MG63 (cell line): ENCODE results near the gene WASHC4. TPM values are rescaled to one million over a fixed set of nuclear protein-coding genes. Genes with fewer than 3 reads are reported as not detected.

ENCODE experiments used
- DNase-seq: peaks from one replicate; pipeline ENCODE4 v3.0.0-alpha.2; 2020
- H3K27me3 ChIP-seq: fragments of 250-450 bp; sonication (Bioruptor Pico); 2 replicates; pipeline ENCODE4 v1.5.1; 2020; ENCODE audit warnings: mild to moderate bottlenecking, moderate library complexity
- H3K36me3 ChIP-seq: fragments of 250-450 bp; sonication (Bioruptor Pico); 2 replicates; pipeline ENCODE4 v1.5.1; 2020; ENCODE audit warnings: mild to moderate bottlenecking, moderate library complexity
- H3K4me3 ChIP-seq: fragments of 250-450 bp; sonication (Bioruptor Pico); 2 replicates; pipeline ENCODE4 v1.5.1; 2020; ENCODE audit warnings: mild to moderate bottlenecking, moderate library complexity
- H3K9me3 ChIP-seq: fragments of 250-450 bp; sonication (Bioruptor Pico); 2 replicates; pipeline ENCODE4 v1.5.1; 2020; ENCODE audit warnings: mild to moderate bottlenecking, moderate library complexity
- total RNA-seq: library from RNA; depleted of rRNA; stranded (reverse); fragments of >200 nt; shearing (Covaris generic); gene quantifications from 2 replicates; pipeline ENCODE4 v1.2.3, GENCODE V29; 2014; ENCODE audit warnings: low replicate concordance; rRNA removed

Gene WASHC4, protein sequence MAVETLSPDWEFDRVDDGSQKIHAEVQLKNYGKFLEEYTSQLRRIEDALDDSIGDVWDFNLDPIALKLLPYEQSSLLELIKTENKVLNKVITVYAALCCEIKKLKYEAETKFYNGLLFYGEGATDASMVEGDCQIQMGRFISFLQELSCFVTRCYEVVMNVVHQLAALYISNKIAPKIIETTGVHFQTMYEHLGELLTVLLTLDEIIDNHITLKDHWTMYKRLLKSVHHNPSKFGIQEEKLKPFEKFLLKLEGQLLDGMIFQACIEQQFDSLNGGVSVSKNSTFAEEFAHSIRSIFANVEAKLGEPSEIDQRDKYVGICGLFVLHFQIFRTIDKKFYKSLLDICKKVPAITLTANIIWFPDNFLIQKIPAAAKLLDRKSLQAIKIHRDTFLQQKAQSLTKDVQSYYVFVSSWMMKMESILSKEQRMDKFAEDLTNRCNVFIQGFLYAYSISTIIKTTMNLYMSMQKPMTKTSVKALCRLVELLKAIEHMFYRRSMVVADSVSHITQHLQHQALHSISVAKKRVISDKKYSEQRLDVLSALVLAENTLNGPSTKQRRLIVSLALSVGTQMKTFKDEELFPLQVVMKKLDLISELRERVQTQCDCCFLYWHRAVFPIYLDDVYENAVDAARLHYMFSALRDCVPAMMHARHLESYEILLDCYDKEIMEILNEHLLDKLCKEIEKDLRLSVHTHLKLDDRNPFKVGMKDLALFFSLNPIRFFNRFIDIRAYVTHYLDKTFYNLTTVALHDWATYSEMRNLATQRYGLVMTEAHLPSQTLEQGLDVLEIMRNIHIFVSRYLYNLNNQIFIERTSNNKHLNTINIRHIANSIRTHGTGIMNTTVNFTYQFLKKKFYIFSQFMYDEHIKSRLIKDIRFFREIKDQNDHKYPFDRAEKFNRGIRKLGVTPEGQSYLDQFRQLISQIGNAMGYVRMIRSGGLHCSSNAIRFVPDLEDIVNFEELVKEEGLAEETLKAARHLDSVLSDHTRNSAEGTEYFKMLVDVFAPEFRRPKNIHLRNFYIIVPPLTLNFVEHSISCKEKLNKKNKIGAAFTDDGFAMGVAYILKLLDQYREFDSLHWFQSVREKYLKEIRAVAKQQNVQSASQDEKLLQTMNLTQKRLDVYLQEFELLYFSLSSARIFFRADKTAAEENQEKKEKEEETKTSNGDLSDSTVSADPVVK
- total RNA-seq: 28.3 and 33.1 TPM in 2 replicates

DNA sequence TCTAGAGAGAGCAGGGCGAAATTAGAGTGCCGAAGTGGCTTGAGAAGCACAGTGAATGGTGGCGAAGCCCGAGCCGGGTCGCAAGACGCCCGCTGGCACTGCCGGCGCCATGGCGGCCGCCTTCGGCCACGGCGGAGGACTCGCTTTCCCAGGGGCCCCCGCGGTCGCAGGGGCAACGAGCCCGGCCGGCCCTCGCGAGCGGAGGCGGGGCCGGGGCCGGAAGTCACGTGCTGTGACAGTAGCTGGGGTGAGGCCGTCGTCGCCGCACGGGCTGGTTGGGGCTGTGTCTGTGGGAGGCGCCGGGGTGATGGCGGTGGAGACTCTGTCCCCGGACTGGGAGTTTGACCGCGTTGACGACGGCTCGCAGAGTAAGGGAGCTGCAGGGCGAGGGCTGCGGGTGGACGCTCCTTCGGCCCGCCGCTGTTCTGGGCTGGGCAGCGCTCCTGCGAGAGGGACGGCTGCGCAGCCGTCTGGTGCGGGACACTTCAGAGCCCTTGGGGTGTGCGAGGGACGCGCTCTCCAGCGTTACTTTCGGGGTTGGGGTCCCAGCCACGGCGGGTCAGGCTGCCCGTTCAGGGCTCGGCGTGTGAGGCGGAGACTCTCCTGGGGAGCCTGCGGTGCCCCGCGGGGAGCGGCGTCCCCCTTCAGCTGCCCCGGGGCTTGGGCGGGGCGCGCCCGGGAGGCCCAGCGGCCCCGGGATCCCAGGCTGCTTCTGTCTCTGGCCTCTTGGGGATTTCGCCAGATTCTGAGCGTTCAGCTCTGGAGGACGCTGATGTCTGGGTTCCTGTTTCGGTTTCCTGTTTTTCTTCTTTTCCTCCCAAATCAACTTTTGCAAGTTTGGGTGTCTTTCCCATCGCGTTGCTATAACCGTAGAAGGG, at the start of gene WASHC4:
Gene WASHC4, plus strand, starts transcription at position 238 of the 878 bp plus-strand sequence. Its CDS starts 70 bp downstream, at position 308.
- Histone ChIP-seq H3K9me3 (no peaks in the 10 kb centered on the region), H3K27me3 (no peaks in the 10 kb centered on the region)
- peak; percentile 94 for DNase-seq

DNA sequence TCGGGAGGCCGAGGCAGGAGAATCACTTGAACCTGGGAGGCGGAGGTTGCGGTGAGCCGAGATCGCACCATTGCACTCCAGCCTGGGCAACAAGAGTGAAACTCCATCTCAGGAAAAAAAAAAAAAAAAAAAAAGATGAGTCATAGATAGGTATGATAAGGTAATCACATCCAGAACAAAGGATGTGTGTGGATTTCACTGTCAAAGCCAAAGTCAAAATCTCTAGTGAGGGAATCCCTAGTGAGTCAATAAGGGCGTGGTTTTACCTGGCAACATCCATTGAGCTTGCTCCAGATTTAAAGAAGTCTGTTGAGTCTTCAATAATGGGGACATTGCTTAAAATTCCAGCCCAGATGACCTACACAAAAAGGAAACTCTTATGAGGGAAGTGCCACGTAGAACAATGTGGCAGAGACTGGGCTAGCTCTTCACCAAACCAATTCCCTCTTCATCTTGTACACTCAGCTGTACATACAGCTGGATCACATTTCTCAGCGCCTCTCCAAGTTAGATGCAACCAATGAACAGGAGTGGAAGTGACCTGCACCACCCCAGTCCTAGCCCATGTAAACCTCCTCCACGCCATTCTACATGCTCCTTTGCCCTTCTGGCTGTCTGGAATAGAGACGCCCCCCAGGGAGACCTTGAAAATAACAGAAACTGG, 46.7 kb upstream of the WASHC4 start:
- H3K36me3 ChIP-seq: peaks cover 76% of the 10 kb centered on the region

More for the DNA sequence above, at the start of gene WASHC4:
- peak within 1 kb of the TSS; percentile 90 for H3K4me3 ChIP-seq
- peaks cover 20% of the 10 kb centered on the region for H3K36me3 ChIP-seq

DNA sequence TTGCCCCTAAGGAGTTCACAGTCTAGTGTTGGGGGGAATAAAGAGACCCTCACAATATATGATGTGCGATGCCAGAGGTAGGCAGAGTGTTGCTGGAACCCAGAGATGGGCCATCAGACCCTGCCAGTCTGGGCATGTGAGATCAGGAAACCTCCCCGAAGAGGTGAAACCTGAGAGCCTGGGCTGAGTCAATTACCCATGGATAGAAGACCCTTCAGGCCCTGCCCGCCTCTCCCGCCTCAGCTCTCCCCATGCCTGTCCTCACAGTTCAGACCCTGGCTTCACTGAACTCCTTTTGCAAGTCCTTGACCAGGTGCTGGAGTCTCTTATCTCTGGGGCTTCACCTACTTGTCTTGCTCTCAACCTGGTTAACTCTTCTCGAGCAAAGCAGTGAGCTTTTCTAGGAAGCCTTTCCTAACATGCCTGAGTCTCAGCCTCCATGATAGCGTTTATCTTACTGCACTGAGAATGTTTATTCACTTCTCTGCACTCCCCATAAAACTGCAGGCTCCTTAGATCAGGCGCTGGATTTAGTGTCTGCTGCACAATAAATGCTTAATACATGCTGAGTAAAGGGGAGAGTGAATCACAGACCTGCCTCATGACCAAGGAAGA, 42.9 kb upstream of the WASHC4 start:
- Histone ChIP-seq H3K27me3 (no peaks in the 10 kb centered on the region; the same call in 1 of the 2 replicates), H3K9me3 (no peaks in the 10 kb centered on the region), H3K36me3 (peaks cover 60% of the 10 kb centered on the region), H3K4me3 (no peak overlapping the region)
- no peak for DNase-seq

More for the DNA sequence above, 46.7 kb upstream of the WASHC4 start:
- Histone ChIP-seq H3K4me3 (no peak overlapping the region), H3K27me3 (no peaks in the 10 kb centered on the region; the same call in 1 of the 2 replicates), H3K9me3 (peaks cover 9% of the 10 kb centered on the region; the same call in 1 of the 2 replicates)
- no peak for DNase-seq

DNA sequence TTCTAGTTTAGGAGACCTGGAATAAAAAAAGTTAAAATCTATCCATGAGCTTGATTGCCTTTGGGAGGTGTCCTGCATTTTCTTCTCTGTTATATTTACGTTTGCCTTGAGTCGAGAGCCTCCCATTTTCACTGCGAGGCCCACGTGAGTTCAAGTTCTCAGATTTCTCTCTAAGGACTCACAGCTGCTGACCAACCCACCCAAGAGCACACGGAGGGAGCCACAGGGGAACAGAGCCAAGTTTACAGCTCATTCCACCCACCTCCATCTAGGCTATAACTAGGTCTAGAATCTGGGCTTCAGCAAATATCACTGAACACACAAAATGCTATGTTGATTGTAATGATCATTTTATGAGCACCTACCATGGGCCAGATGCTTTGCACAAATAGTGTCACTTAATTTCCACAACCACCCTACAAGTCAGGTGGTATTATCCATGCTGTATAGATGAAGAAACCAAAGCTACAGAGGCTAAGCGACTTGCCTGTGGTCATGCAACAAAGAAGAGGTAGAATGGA, 40.0 kb upstream of the WASHC4 start:
- no peaks in the 10 kb centered on the region; the same call in 1 of the 2 replicates for H3K27me3 ChIP-seq
- peaks cover 44% of the 10 kb centered on the region for H3K36me3 ChIP-seq
- no peaks in the 10 kb centered on the region for H3K9me3 ChIP-seq
- no peak for DNase-seq
- H3K4me3 ChIP-seq: no peak overlapping the region

DNA sequence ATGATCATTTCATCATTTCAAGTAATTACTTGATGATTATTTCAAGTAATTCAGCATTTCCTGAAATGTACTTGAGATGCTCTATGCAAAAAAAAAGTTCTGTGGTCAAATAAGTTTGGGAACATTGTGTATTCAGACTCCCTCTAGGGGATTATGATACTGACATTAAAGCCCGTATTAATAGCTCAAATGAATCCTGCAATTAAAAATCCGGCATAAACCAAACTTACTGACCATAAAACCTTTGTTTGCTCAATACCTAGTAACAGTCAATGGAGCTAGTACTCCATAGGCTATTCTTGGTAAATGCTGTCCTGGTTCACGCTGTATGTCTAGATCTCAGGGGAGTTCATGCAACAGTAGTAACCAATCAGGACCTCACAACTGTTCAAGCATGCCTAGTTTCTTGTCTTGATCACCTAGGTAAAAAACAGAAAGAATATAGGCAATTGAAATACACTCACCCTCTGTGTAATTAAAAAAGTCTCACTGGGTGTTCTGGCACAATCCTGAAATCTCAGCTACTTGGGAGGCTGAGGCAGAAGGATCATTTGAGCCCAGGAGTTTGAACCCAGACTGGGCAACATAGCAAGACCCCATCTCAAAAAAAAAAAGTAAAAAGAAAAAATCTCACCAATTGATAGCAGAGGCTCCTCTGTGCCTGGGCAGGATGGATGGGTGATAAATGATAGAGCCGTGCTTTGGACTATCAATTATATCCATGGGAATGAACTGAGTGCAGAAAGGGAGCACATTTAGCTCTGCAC, 37.4 kb upstream of the WASHC4 start:
- H3K9me3 ChIP-seq: no peaks in the 10 kb centered on the region
- DNase-seq: no peak
- no peaks in the 10 kb centered on the region; the same call in 1 of the 2 replicates for H3K27me3 ChIP-seq
- peaks cover 38% of the 10 kb centered on the region for H3K36me3 ChIP-seq
- no peak overlapping the region for H3K4me3 ChIP-seq

DNA sequence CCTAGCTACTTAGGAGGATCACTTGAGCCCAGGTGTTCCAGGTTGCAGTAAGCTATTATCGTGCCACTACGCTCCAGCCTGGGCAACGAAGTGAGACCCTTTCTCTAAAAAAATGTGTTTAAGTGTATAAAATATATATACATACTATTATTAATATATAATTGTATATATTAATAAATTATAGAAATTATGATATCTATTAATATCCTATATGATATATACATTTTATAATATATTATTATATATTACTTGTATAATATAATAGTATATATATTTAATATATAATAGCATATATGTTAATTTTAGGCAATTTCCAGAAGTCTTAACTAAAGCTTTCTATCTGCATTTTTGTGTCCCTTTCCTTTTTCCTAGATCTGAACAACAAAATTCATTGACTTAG, 35.5 kb upstream of the WASHC4 start:
- no peaks in the 10 kb centered on the region for H3K9me3 ChIP-seq
- no peaks in the 10 kb centered on the region for H3K27me3 ChIP-seq
- DNase-seq: no peak
- H3K36me3 ChIP-seq: peaks cover 28% of the 10 kb centered on the region
- no peak overlapping the region for H3K4me3 ChIP-seq

DNA sequence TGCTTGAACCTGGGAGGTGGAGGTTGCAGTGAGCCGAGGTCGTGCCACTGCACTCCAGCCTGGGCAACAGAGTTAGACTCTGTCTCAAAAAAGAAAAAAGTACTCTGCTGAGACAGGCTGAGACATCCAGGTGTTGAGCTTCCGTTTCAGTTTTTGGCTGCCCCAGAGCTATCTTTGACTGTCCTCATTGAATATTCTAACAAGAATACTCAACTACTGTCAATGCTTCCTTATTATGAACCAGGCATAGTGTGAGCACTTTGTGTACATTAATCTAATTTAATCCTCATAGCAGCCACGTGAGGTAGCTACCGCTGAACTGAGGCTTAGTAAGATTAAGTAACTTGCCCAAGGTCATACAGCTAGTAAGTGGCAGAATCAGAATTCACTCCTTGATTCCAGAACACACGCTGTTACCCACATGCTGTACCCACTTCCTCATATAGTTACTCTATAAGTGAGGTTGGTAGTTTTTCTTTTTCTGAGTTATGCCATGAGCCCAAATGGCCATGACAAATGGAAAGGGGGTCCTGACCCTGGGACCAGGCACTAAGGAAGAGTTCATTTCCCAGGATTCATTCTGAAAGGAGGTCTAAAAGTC, 34.5 kb upstream of the WASHC4 start:
- peaks cover 24% of the 10 kb centered on the region for H3K36me3 ChIP-seq

DNA sequence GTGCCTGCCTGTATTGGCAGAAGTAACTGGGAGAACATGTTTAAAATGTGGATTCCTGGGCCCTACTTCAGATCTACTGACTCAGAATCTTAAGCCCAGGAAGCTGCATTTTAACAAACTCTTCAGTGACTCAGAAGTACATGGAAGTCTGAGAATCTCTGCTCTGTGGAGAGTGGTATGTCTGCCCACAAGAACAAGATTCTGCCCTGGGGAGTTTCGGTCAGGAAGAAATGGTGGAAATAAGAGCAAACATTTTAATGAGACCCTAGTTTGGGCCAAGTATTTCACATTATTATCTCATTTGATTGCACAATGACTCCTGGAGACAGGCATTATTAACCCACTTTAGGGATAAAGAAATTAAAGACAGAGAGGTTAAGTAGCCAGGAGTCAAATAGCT, 31.4 kb upstream of the WASHC4 start:
- Histone ChIP-seq H3K36me3 (peaks cover 13% of the 10 kb centered on the region), H3K9me3 (no peaks in the 10 kb centered on the region), H3K27me3 (no peaks in the 10 kb centered on the region), H3K4me3 (no peak overlapping the region)
- DNase-seq: no peak

More for the DNA sequence above, 34.5 kb upstream of the WASHC4 start:
- no peak overlapping the region for H3K4me3 ChIP-seq
- H3K27me3 ChIP-seq: no peaks in the 10 kb centered on the region
- no peak for DNase-seq
- no peaks in the 10 kb centered on the region for H3K9me3 ChIP-seq

DNA sequence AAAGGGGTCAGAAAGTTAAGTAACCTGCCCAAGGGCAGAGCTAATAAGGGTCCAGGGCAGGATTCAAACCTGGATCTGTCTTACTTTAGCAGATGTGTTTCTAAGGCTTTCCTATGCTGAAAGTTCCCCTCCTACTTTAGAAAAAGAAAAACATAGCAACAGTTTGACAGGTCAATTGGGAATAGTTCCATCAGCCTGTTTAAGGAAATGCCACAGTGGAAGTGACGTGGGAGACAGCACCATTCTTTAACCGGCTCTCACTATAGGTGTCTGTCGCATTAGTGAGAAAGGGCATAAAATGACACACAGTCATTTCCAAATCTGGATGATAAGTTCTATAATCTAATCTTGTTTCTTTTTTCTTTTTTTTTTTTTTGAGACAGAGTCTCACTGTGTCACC, 30.6 kb upstream of the WASHC4 start:
- Histone ChIP-seq H3K27me3 (no peaks in the 10 kb centered on the region), H3K4me3 (no peak overlapping the region), H3K9me3 (no peaks in the 10 kb centered on the region), H3K36me3 (peaks cover 18% of the 10 kb centered on the region)
- no peak for DNase-seq

DNA sequence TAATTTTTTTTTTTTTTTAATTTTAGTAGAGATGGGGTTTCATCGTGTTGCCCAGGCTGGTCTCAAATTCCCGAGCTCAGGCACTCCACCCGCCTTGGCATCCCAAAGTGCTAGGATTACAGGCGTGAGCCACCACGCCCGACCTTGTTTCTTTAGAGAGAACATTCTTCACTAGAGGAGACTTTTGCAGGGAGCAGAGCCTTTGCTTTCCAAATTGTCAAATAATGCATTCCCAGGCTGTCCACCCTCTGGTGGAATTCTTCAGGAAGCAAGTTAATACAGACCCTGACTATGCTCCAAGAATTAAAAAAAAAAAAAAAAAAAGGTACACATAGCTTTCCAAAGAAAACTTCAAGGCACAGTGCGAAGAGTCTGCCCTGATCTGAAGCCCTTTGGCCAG, 30.1 kb upstream of the WASHC4 start:
- Histone ChIP-seq H3K27me3 (no peaks in the 10 kb centered on the region), H3K4me3 (no peak overlapping the region), H3K36me3 (peaks cover 15% of the 10 kb centered on the region), H3K9me3 (no peaks in the 10 kb centered on the region)
- no peak for DNase-seq

DNA sequence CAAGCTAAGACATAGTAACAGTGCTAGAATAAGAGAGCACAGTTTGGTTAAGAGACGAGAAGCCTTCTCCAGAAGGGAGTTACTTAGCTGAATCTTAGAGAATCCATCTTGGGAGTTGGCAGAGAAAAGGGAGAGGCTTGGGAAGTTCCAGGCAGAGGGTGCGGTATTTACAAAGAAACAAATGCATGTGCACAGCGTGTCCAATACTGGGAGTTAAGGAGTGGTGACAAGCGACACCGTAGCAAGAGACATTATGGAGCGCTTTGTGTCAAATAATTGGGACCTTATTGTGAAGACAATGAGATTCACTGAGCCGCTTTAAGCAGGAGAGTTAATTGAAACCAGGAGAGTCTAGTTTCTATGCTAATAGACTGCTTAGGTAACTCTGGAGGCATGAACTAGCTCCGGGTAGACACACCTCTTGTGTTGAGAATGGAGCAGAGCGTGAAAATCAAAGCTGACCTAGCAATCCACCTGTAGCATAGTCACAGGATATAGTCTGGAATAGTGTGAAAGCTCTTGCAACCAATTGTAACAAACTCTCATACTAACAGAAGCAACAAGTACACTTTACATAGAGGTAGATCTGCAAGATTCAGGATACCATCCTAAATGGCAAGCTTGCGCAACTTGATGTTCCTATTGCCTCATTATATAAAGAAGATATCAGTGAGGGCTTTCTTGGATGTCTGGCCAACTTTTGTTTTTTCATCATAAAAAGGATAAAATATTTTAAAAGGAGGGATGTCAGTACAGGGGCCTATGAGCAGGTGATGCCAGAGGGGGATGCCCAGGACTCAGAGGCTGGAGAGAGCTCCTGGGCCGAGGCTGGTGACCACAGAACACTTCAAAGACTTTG, 28.6 kb upstream of the WASHC4 start:
- no peaks in the 10 kb centered on the region for H3K9me3 ChIP-seq
- no peaks in the 10 kb centered on the region for H3K27me3 ChIP-seq
- H3K36me3 ChIP-seq: peaks cover 9% of the 10 kb centered on the region
- no peak overlapping the region for H3K4me3 ChIP-seq
- DNase-seq: no peak

DNA sequence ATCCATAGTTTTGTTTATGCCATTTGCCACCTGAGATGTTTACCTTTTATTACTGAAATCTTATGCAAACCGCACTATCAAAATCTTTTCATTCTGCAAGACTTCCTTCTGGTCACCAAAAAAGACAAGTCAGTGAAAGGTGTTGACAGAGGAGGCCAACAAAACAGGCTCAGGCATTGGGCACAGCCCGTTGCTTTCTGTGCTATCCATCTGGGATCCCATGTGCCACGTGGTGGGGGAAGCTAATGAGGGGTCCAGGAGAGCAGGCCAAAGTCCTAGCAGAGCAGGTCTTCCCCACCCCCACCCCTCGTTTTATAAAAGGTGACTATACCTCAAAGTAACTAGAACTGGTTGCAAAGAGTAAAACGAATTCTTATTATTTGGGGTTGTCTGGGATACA, 24.5 kb upstream of the WASHC4 start:
- H3K4me3 ChIP-seq: peak overlapping the region; percentile 75
- H3K27me3 ChIP-seq: no peaks in the 10 kb centered on the region
- peak; percentile 14 for DNase-seq
- H3K9me3 ChIP-seq: no peaks in the 10 kb centered on the region
- peaks cover 8% of the 10 kb centered on the region for H3K36me3 ChIP-seq

DNA sequence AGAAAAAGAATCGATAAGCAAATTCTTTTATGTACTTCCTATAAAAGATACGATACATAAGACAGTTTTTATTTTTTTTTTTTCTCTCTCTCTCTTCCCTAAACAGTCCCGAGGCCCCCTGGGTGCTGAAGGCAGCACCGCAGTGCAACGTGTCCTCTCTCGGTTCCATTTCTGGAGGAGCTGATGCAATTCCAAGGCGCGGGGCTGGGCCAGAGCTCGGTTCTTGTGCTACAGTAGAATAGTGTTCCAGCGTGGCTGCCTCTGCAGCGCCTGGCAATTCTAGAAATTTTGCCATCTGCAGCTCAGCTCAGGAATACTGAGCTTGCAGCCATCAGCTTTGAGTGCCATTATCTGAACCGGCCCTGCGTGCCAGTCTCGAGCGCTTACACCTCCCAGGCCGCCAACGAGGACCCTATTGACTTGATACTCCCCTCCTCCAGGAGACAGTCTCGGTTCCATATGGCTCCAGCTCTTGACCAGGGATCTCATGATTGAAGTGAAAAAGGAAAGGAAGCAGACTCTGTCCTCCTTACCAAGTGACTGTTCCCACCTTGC, 23.9 kb upstream of the WASHC4 start:
- DNase-seq: peak; percentile 69
- peak overlapping the region; percentile 75 for H3K4me3 ChIP-seq
- no peaks in the 10 kb centered on the region for H3K9me3 ChIP-seq
- H3K27me3 ChIP-seq: no peaks in the 10 kb centered on the region
- H3K36me3 ChIP-seq: peaks cover 8% of the 10 kb centered on the region
